Measurements from ENCODE around the gene BICC1.

Gene BICC1

GRCh38 chr10:58645416-58646146 is 132.9 kb downstream of the BICC1 start:
- no peak for TF ChIP-seq CTCF (IDR thresholded peaks at IDR 0.05; ENCODE audit: low read depth, low read length)
- in situ Hi-C loops (cut with HindIII; ENCODE audit: low sequenced_read_pairs) = no loop called here
- H3K4me3 ChIP-seq (ENCODE audit: low read depth, low read length) = no peak overlapping the region
- DNase-seq (ENCODE audit: low read depth, low spot score) = peak; percentile 57

GRCh38 chr10:58647376-58648112 is 134.9 kb downstream of the BICC1 start:
- no peak for DNase-seq (ENCODE audit: low read depth, low spot score)
- in situ Hi-C loops (cut with HindIII; ENCODE audit: low sequenced_read_pairs) = no loop called here
- TF ChIP-seq CTCF (IDR thresholded peaks at IDR 0.05; ENCODE audit: low read depth, low read length) = no peak
- no peak overlapping the region for H3K4me3 ChIP-seq (ENCODE audit: low read depth, low read length)

GRCh38 chr10:58648131-58648530 is 135.5 kb downstream of the BICC1 start:
- TF ChIP-seq CTCF (IDR thresholded peaks at IDR 0.05; ENCODE audit: low read depth, low read length) = no peak
- in situ Hi-C loops (cut with HindIII; ENCODE audit: low sequenced_read_pairs) = no loop called here
- no peak for DNase-seq (ENCODE audit: low read depth, low spot score)
- H3K4me3 ChIP-seq (ENCODE audit: low read depth, low read length) = no peak overlapping the region

- peak; percentile 88 for DNase-seq (ENCODE audit: low read depth, low spot score)
- H3K4me3 ChIP-seq (ENCODE audit: low read depth, low read length) = no peak overlapping the region
- in situ Hi-C loops (cut with HindIII; ENCODE audit: low sequenced_read_pairs) = no loop called here
- TF ChIP-seq CTCF (IDR thresholded peaks at IDR 0.05; ENCODE audit: low read depth, low read length) = no peak
Measured at GRCh38 chr10:58651040-58651439, 138.4 kb downstream of the BICC1 start.

GRCh38 chr10:58651742-58652141 is 139.1 kb downstream of the BICC1 start:
- H3K4me3 ChIP-seq (ENCODE audit: low read depth, low read length) = no peak overlapping the region
- no peak for DNase-seq (ENCODE audit: low read depth, low spot score)
- in situ Hi-C loops (cut with HindIII; ENCODE audit: low sequenced_read_pairs) = no loop called here
- TF ChIP-seq CTCF (IDR thresholded peaks at IDR 0.05; ENCODE audit: low read depth, low read length) = no peak

GRCh38 chr10:58653139-58653538 is 140.5 kb downstream of the BICC1 start:
- TF ChIP-seq CTCF (IDR thresholded peaks at IDR 0.05; ENCODE audit: low read depth, low read length) = no peak
- peak; percentile 42 for DNase-seq (ENCODE audit: low read depth, low spot score)

More at GRCh38 chr10:58653139-58653538, 140.5 kb downstream of the BICC1 start:
- in situ Hi-C loops (cut with HindIII; ENCODE audit: low sequenced_read_pairs) = no loop called here
- no peak overlapping the region for H3K4me3 ChIP-seq (ENCODE audit: low read depth, low read length)

All from astrocyte of the spinal cord (primary cell).